GM10266 (cell line): ENCODE measurements around the gene ARHGAP30.

ENCODE experiments used
- DNase-seq: peaks from one replicate; pipeline ENCODE4 v3.0.0; 2012; ENCODE audit errors: extremely low spot score
- TF ChIP-seq, protein P1 (sequence below): IDR thresholded peaks from 2 replicates; pipeline ENCODE4 v1.5.1; 2012; ENCODE audit warnings: mild to moderate bottlenecking, low read depth; ENCODE audit not compliant: control insufficient read depth, insufficient read depth; ENCODE audit errors: missing control alignments

ARHGAP30 gene

DNA sequence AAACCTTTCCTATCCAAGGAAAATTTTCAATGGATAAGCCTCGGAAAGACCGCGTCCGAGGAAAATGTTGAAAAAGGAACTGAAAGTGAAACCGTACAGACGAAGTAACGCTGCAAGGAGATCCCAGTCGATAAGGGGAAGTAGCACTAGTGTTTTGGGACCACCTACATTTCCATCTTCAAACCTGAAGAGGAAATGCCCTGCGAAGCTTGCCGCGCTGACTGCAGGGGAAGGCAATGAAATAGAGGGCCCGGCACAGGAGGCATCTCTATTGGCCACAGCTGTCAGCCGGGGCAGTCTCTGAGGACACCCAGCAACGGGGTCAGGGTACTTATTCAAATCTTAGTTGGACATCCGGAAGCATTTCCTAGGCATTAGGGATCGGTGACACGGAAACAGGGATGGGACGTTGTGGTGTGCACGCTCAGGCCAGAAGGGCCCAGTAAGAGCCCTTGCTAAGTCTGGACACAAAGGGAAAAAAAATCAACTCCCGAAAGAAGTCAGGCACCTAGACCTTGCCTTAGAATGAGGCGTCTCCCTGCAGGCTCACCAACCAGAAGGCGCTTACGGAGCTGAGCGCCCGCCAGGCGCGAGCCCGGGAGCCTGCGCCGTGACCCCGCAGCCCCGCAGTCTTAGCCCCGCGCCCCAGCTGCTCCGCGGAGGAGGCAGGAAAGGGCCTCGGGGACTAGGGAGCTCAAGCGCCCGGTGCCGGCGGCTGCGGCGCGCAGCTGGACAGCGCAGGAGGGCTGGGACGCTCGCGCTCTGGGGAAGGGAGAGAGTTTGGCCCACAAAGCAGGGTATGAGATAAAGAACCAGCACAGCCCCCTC is 24.6 kb downstream of the ARHGAP30 start:
- DNase-seq, result peak; percentile 79
- TF ChIP-seq, protein P1, sequence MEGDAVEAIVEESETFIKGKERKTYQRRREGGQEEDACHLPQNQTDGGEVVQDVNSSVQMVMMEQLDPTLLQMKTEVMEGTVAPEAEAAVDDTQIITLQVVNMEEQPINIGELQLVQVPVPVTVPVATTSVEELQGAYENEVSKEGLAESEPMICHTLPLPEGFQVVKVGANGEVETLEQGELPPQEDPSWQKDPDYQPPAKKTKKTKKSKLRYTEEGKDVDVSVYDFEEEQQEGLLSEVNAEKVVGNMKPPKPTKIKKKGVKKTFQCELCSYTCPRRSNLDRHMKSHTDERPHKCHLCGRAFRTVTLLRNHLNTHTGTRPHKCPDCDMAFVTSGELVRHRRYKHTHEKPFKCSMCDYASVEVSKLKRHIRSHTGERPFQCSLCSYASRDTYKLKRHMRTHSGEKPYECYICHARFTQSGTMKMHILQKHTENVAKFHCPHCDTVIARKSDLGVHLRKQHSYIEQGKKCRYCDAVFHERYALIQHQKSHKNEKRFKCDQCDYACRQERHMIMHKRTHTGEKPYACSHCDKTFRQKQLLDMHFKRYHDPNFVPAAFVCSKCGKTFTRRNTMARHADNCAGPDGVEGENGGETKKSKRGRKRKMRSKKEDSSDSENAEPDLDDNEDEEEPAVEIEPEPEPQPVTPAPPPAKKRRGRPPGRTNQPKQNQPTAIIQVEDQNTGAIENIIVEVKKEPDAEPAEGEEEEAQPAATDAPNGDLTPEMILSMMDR, result no peak

DNA sequence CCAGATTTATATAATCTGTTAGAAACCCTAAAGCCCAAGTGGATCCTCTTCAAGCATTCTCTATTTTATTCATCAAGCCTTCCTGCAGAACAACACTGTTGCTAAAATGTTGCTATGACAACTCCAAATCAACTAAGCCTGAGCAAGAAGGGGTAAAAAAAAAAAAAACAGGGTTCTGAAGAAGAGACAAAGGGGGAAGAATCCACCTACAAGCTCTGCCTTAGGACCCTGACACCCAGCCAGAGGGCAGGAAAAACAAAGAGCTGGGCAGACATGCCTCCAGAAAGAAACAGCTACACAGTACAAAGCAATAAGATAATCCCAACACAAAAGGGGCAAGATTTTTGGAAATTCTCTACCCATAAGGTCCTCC is 25.2 kb downstream of the ARHGAP30 start:
- no peak for DNase-seq
- TF ChIP-seq, protein P1, result no peak

DNA sequence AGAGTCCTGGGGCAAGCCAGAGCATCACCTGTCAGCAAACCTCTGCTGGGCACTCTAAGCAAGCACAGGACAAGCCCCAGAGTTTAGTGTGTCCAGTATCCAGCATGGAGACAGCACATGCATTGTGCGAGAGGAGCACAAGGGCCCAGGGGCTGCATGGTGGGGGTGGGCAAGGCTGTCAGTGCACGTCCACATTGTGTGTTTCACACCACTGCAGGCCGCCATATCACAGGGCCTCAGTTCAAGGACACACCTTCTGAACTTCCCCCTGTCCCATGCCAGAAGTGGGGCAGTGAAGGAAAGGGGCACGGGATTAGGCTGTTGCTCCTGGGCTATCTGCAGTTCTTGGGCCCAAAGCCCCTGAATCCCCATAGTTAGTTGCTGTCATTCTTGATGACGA is 30.1 kb downstream of the ARHGAP30 start:
- DNase-seq, result no peak

DNA sequence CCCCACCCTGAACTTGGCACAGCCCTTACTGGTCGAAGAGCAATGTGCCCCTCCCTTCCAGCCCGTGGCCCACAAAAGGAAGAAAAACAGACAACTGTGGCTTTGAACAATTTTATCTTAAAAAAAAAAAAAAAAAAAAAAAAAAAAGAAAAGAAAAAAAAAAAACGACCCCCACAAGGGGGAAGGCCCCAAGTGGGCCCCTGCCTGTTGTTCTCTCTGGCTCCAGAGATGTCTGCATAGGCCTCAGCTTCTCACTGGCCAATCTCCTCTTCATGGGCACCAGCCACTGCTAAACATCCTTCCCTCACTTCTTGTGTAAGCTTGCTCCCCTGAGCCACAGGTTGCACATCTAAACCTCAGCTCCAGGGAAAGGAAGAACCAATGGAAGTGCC is 30.5 kb downstream of the ARHGAP30 start:
- TF ChIP-seq, protein P1, result no peak
- DNase-seq, result no peak

More for the DNA sequence above, 30.1 kb downstream of the ARHGAP30 start:
- TF ChIP-seq, protein P1, result no peak

DNA sequence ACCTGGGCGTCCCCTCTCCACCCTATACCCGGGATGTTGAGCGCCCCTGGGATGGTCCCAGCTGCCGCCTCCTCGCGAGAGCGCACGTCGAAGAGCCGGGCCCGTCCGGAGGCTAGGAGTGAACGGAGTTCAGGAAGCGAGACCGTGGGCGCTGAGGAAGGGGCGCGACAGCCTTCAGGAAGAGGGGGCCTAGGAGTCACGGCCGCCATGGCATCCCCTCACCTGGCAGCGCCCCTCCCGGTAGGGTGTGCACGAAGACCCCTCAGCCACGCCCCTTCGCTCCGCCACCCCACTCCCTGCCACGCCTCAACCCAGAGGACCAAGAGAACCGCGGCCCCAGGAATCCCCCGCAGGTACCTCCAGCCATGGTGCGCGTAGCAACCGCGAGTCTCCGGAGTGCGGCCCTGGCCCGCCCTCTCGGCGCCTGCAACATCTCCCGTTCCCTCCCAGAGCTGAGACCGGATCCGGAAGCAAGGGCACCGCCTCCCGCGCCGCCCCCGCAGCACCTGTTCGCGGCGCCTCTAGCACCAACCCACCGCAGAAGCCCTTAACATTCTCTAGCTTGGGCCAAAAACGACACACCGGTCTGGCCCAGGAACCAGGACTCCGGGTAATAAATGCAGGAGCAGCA is 31.1 kb downstream of the ARHGAP30 start, which contains the start of gene TSTD1:
TSTD1 (minus strand) TSS at position 442 of the 631 bp plus-strand sequence; CDS start at position 367, 75 bp downstream.
- DNase-seq, result peak; percentile 89
- TF ChIP-seq, protein P1, result no peak

DNA sequence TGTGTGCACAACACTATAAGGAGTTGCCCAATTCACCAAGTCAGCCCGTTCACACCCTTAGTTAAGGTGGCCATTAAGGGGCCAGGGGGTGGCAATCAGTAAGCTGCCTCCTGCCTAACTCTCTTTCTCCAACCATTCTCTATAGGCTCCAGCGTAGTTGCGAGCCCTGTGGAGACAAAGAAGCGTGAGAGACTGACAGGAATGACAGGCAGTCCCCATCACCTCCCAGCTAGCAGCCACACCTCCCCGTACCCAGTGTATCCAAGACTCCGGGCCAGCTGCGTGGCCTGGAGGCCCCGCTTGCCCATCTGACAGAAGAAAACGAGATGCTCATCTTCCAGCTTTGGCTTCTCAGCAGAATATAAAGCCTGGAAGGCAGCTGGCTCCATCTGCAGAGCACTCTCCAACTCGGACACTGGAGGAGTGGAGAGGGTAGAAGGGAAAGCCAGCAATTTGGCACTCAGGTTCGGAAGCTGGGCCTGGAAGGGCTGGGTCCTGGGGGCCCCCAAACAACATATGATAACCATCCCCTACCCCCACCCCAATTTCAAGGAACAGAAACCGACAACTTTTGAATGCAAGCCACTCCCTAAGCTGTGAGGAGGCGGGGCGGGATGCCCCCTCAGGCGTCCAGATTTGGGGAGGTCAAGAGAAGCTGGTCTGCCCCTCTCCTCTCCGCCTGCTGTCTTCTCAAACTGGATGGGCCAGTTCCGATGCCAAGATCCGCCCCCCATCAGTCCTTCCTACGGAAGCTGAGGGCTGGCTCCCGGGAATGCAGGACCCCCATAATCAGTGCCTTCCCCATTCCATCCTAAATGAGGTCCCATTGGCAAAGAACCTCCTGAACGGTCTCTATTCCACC is 31.8 kb downstream of the ARHGAP30 start:
- no peak for DNase-seq
- TF ChIP-seq, protein P1, result no peak

DNA sequence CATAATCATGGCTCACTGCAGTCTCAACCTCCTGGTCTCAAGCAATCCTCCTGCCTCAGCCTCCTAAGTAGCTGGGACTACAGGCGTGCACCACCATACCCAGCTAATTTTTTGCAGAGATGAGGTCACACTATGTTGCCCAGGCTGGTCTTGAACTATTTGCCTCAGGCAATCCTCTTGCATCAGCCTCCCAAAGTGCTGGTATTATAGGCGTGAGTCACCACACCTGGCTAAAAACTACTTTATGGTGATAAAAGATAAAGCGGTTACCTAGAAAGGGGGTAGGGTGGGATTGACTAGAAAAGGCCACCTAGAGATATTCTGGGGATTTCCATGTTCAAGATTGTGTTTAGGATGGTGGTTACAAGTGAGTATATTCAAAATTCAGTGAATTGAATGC is 35.9 kb downstream of the ARHGAP30 start:
- TF ChIP-seq, protein P1, result no peak
- no peak for DNase-seq
